CD14-positive monocyte (primary cell): ENCODE results near the gene FBXO45. TPM values are rescaled to one million over a fixed set of nuclear protein-coding genes. Genes with fewer than 3 reads are reported as not detected.
A peak's percentile ranks its signal among the peaks of the same experiment; 100 is the strongest.

Experiments used
- DNase-seq, 3 donors: peaks; one replicate each; pipeline ENCODE4 v3.0.0-alpha.2; 2011 to 2022
- H2AFZ ChIP-seq: 2 replicates; pipeline ENCODE4 v1.6.0; 2012; ENCODE audit warnings: mild to moderate bottlenecking, low read depth, low read length, inconsistent platforms; ENCODE audit not compliant: insufficient read depth, poor library complexity, severe bottlenecking
- H3K27ac ChIP-seq, 2 donors: 1 replicate in 1 of 2; 2 replicates in 1 of 2; pipeline ENCODE4 v1.5.1; 2012 to 2013; ENCODE audit warnings: low read length in 2 of 2, control low read depth in 1 of 2, inconsistent platforms in 1 of 2, low read depth in 1 of 2, mild to moderate bottlenecking in 1 of 2
- H3K27me3 ChIP-seq, 2 donors: one replicate each; pipeline versions ENCODE4 v1.6.0 to v1.6.1; 2011 to 2013; ENCODE audit warnings: low read length in 2 of 2; ENCODE audit not compliant: control insufficient read depth in 2 of 2, insufficient read depth in 2 of 2
- H3K36me3 ChIP-seq, 2 donors: replicated peaks in 1 of 2; 1 replicate in 1 of 2; 2 replicates in 1 of 2; pipeline versions ENCODE4 v1.5.1 to v1.6.1; 2012 to 2013; ENCODE audit warnings: low read length in 2 of 2, control low read depth in 1 of 2, inconsistent platforms in 1 of 2, mild to moderate bottlenecking in 1 of 2; ENCODE audit not compliant: insufficient read depth in 2 of 2, control insufficient read depth in 1 of 2
- H3K4me1 ChIP-seq, 2 donors: 1 replicate in 1 of 2; 2 replicates in 1 of 2; pipeline versions ENCODE4 v1.5.1 to v1.6.1; 2012 to 2013; ENCODE audit warnings: low read length in 2 of 2, control low read depth in 1 of 2, inconsistent platforms in 1 of 2, mild to moderate bottlenecking in 1 of 2, moderate library complexity in 1 of 2; ENCODE audit not compliant: insufficient read depth in 2 of 2, control insufficient read depth in 1 of 2
- H3K4me2 ChIP-seq: replicated peaks from 2 replicates; pipeline ENCODE3; 2012; ENCODE audit warnings: low read length, moderate library complexity, mild to moderate bottlenecking; ENCODE audit not compliant: poor library complexity, severe bottlenecking; ENCODE audit errors: extremely low read depth
- H3K4me3 ChIP-seq, 3 experiments: fragments of 200-600 bp in 1 of 3; sonication (generic) in 1 of 3; replicated peaks in 1 of 3; 1 replicate in 2 of 3; 2 replicates in 1 of 3; pipeline ENCODE4 v1.5.1; 2011 to 2013; ENCODE audit warnings: low read length in 3 of 3, mild to moderate bottlenecking in 3 of 3, control low read depth in 2 of 3, low read depth in 2 of 3, inconsistent platforms in 1 of 3, moderate library complexity in 1 of 3
- H3K79me2 ChIP-seq: 2 replicates; pipeline ENCODE4 v1.6.0; 2012; ENCODE audit warnings: mild to moderate bottlenecking, control low read depth, inconsistent platforms, low read length, moderate library complexity; ENCODE audit not compliant: insufficient read depth
- H3K9ac ChIP-seq: 2 replicates; pipeline ENCODE4 v1.6.0; 2017; ENCODE audit warnings: low read length, mild to moderate bottlenecking; ENCODE audit not compliant: insufficient read depth, poor library complexity, severe bottlenecking
- H3K9me3 ChIP-seq, 2 donors: replicated peaks in 1 of 2; 1 replicate in 1 of 2; 2 replicates in 1 of 2; pipeline versions ENCODE4 v1.5.1 to v1.6.1; 2012 to 2013; ENCODE audit warnings: low read length in 2 of 2, control low read depth in 1 of 2; ENCODE audit not compliant: control insufficient read depth in 1 of 2, insufficient read depth in 1 of 2
- H4K20me1 ChIP-seq: 2 replicates; pipeline ENCODE4 v1.6.0; 2012; ENCODE audit warnings: mild to moderate bottlenecking, low read length, control low read depth, moderate library complexity; ENCODE audit not compliant: insufficient read depth
- H3K27ac Mint-ChIP-seq, 7 donors: one replicate each; pipeline ENCODE4 v1.8.0; 2020; ENCODE audit warnings: mild to moderate bottlenecking in 7 of 7, mixed read lengths in 7 of 7, moderate library complexity in 6 of 7, inconsistent platforms in 2 of 7
- H3K27me3 Mint-ChIP-seq, 3 donors: one replicate each; pipeline ENCODE4 v1.8.0; 2021 to 2022; ENCODE audit warnings: low read depth in 3 of 3, mild to moderate bottlenecking in 3 of 3, mixed read lengths in 3 of 3, moderate library complexity in 3 of 3, inconsistent platforms in 1 of 3
- H3K36me3 Mint-ChIP-seq, 2 donors: one replicate each; pipeline ENCODE4 v1.8.0; 2020; ENCODE audit warnings: mixed read lengths in 2 of 2, inconsistent platforms in 1 of 2, mild to moderate bottlenecking in 1 of 2
- H3K4me1 Mint-ChIP-seq: one replicate; pipeline ENCODE4 v1.8.0; 2020; ENCODE audit warnings: mild to moderate bottlenecking, mixed read lengths
- H3K4me3 Mint-ChIP-seq, 2 donors: one replicate each; pipeline ENCODE4 v1.8.0; 2020; ENCODE audit warnings: mild to moderate bottlenecking in 2 of 2, mixed read lengths in 2 of 2, moderate library complexity in 1 of 2
- H3K9me3 Mint-ChIP-seq, 7 donors: one replicate each; pipeline ENCODE4 v1.8.0; 2020 to 2022; ENCODE audit warnings: mixed read lengths in 7 of 7, mild to moderate bottlenecking in 6 of 7, moderate library complexity in 6 of 7, inconsistent platforms in 2 of 7
- CTCF ChIP-seq: fragments of 200-600 bp; IDR thresholded peaks from one replicate; pipeline ENCODE4 v1.8.0; 2022; ENCODE audit warnings: antibody characterized with exemption, mild to moderate bottlenecking
- WGBS: methylation state at CpG from one replicate; pipeline ENCODE4 v1.1.5; 2013; ENCODE audit warnings: missing lambda C conversion rate; ENCODE audit not compliant: insufficient coverage; 5-methylcytosine and 5-hydroxymethylcytosine counted together
- intact Hi-C, 2 donors: fragments of 100-400 bp; cut with micrococcal nuclease; formaldehyde crosslinking; loops; one replicate each; pipeline versions ENCODE4 v1.15.0 to v1.15.1; 2023
- polyA plus RNA-seq, 3 donors: library from polyadenylated mRNA; depleted of rRNA in 1 of 3; unstranded in 2 of 3; stranded (reverse) in 1 of 3; fragments of 300-500 nt in 2 of 3; fragments of >200 nt in 1 of 3; fragmentation: Illumina TruSeq in 2 of 3; gene quantifications; 1 replicate in 2 of 3; 2 replicates in 1 of 3; pipeline ENCODE4 v1.2.3, GENCODE V29; 2012 to 2021

The FBXO45 gene
- polyA plus RNA-seq, 3 donors = 1.8 to 2.8 (median 2.3) TPM

GRCh38 chr3:196609343-196609775 is 40.9 kb downstream of the FBXO45 start:
- Histone ChIP-seq H2AFZ (peak overlapping the region; percentile 2), H3K36me3 (no peaks in the 10 kb centered on the region), H3K4me2 (peak overlapping the region; percentile 71), H3K4me1 (peaks cover 26 to 29% of the 10 kb centered on the region in 2 donors), H3K9ac (no peak overlapping the region), H3K79me2 (peaks cover 8% of the 10 kb centered on the region), H3K9me3 (no peaks in the 10 kb centered on the region), H4K20me1 (no peaks in the 10 kb centered on the region), H3K27me3 (no peaks in the 10 kb centered on the region), H3K27ac (peak overlapping the region in 1 of 2 donors; percentile 68), H3K4me3 (peak overlapping the region in 1 of 3 experiments; percentile 61)
- Mint-ChIP-seq H3K9me3 (peaks cover 0 to 2% (median 0%) of the 10 kb centered on the region in 7 donors), H3K4me1 (peaks cover 35% of the 10 kb centered on the region), H3K27ac (peak overlapping the region; percentile 83 to 94 (median 93)), H3K27me3 (peaks cover 2% of the 10 kb centered on the region in 3 donors), H3K4me3 (peak overlapping the region; percentile 43 to 80), H3K36me3 (no peaks in the 10 kb centered on the region)
- peak; percentile 92 for TF ChIP-seq CTCF
- DNase-seq = peak; percentile 86 to 91 (median 90)
- WGBS = 0% methylated on average over 1 of the region's 5 CpGs
- intact Hi-C loops = loop anchor here (5.0 kb wide), 3 partner anchors 43 to 78 kb away; no protein-coding TSS in a partner anchor

GRCh38 chr3:196609805-196610515 is 41.5 kb downstream of the FBXO45 start:
- intact Hi-C loops = loop anchor here (5.0 kb wide), 3 partner anchors 42 to 77 kb away; no protein-coding TSS in a partner anchor
- H3K9ac ChIP-seq = no peak overlapping the region
- Mint-ChIP-seq H3K9me3 (peaks cover 0 to 2% (median 0%) of the 10 kb centered on the region in 7 donors), H3K27me3 (peaks cover 0 to 2% (median 0%) of the 10 kb centered on the region in 3 donors), H3K4me1 (peaks cover 31% of the 10 kb centered on the region), H3K4me3 (peak overlapping the region; percentile 43 to 80), H3K27ac (peak overlapping the region; percentile 83 to 94 (median 93)), H3K36me3 (no peaks in the 10 kb centered on the region)
- H3K4me1 ChIP-seq = peaks cover 26 to 29% of the 10 kb centered on the region in 2 donors
- H3K27ac ChIP-seq = peak overlapping the region; percentile 4 to 68
- H3K79me2 ChIP-seq = peaks cover 8% of the 10 kb centered on the region
- no peaks in the 10 kb centered on the region for H3K36me3 ChIP-seq
- no peaks in the 10 kb centered on the region for H3K27me3 ChIP-seq
- DNase-seq = no peak
- H3K4me3 ChIP-seq = peak overlapping the region in 1 of 3 experiments; percentile 61
- WGBS = no CpG with 5 or more reads among the region's 6 CpGs
- no peak for TF ChIP-seq CTCF
- H4K20me1 ChIP-seq = no peaks in the 10 kb centered on the region
- H3K4me2 ChIP-seq = peak overlapping the region; percentile 71
- H2AFZ ChIP-seq = peak overlapping the region; percentile 2
- H3K9me3 ChIP-seq = no peaks in the 10 kb centered on the region
